ENCODE results near the gene KRT3. TPM values are rescaled to one million over a fixed set of nuclear protein-coding genes. Genes with fewer than 3 reads are reported as not detected.

KRT3 gene
- total RNA-seq, 1 experiment from 2014 or later, result not detected

DNA sequence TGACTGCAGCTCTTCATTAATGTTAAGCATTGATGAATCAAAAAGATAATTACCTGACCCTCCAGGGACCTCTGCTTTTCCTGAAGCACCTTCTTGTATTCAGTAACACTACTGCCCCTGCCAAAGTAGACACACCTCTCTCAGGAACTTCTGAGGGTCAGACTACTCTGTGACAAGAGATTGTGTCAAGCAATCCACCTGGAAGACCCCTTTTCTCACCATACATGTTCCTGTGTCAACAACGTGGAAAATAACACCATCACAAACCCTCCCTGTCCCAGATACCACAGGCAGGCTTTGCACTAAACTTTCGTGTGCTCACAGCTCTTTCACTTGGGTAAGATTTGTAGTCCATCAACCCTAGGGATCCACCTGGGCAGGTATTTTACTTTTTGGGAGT lies 31.9 kb downstream of the KRT3 start:
- ATAC-seq, result no peak
- H3K4me2 ChIP-seq (ENCODE audit: low read length), result no peak overlapping the region
- H3K79me2 ChIP-seq (ENCODE audit: insufficient read depth, low read length), result no peaks in the 10 kb centered on the region
- ChIA-PET RAD21 (ENCODE audit: low non-redundant PET in 1 of 2, low total read pairs in 2 of 2, uncharacterized antibody in 2 of 2, unreplicated experiment in 2 of 2) (no interaction called here), POLR2A (no interaction called here), CTCF (no interaction called here)
- H3K4me3 ChIP-seq (replicated peaks in 1 of 2; ENCODE audit: low read depth in 1 of 2, low read length in 2 of 2), result no peak overlapping the region
- H3K27me3 ChIP-seq (ENCODE audit: insufficient read depth, low read length), result peaks cover 4% of the 10 kb centered on the region; the same call in 1 of the 2 replicates
- H3K9me2 ChIP-seq (ENCODE audit: insufficient read depth), result no peaks in the 10 kb centered on the region
- H3K4me1 ChIP-seq (ENCODE audit: control insufficient read depth in 1 of 2, insufficient read depth in 2 of 2, low read length in 2 of 2), result no peaks in the 10 kb centered on the region; a peak in 1 of 4 replicates
- intact Hi-C loops (cut with micrococcal nuclease), result no loop called here
- no peaks in the 10 kb centered on the region for H3K9me3 ChIP-seq (ENCODE audit: control insufficient read depth in 1 of 2, insufficient read depth in 1 of 2, low read depth in 1 of 2, low read length in 2 of 2)
- H2AFZ ChIP-seq (ENCODE audit: low read depth, low read length, poor library complexity, severe bottlenecking), result no peak overlapping the region
- no peak for TF ChIP-seq TCF7L2 (IDR thresholded peaks at IDR 0.05; ENCODE audit: borderline replicate concordance, extremely low read depth, insufficient read depth, insufficient read length)
- no peak for TF ChIP-seq EZH2phosphoT487 (IDR thresholded peaks at IDR 0.05; ENCODE audit: borderline replicate concordance)
- TF ChIP-seq, protein P1, sequence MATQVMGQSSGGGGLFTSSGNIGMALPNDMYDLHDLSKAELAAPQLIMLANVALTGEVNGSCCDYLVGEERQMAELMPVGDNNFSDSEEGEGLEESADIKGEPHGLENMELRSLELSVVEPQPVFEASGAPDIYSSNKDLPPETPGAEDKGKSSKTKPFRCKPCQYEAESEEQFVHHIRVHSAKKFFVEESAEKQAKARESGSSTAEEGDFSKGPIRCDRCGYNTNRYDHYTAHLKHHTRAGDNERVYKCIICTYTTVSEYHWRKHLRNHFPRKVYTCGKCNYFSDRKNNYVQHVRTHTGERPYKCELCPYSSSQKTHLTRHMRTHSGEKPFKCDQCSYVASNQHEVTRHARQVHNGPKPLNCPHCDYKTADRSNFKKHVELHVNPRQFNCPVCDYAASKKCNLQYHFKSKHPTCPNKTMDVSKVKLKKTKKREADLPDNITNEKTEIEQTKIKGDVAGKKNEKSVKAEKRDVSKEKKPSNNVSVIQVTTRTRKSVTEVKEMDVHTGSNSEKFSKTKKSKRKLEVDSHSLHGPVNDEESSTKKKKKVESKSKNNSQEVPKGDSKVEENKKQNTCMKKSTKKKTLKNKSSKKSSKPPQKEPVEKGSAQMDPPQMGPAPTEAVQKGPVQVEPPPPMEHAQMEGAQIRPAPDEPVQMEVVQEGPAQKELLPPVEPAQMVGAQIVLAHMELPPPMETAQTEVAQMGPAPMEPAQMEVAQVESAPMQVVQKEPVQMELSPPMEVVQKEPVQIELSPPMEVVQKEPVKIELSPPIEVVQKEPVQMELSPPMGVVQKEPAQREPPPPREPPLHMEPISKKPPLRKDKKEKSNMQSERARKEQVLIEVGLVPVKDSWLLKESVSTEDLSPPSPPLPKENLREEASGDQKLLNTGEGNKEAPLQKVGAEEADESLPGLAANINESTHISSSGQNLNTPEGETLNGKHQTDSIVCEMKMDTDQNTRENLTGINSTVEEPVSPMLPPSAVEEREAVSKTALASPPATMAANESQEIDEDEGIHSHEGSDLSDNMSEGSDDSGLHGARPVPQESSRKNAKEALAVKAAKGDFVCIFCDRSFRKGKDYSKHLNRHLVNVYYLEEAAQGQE (IDR thresholded peaks at IDR 0.05; ENCODE audit: low read depth), result no peak
- TF ChIP-seq POLR2AphosphoS5 (IDR thresholded peaks at IDR 0.05; ENCODE audit: low read depth, low read length), result no peak
- TF ChIP-seq SRF (IDR thresholded peaks at IDR 0.05; ENCODE audit: low read depth), result no peak
- no peak for TF ChIP-seq ZFX (IDR thresholded peaks at IDR 0.05)
- no peak for TF ChIP-seq CEBPB (IDR thresholded peaks at IDR 0.05; ENCODE audit: low read depth)
- no peak overlapping the region for H3K9ac ChIP-seq (ENCODE audit: low read length)
- no peaks in the 10 kb centered on the region for H3K36me3 ChIP-seq (ENCODE audit: control insufficient read depth in 1 of 2, insufficient read depth in 2 of 2, low read length in 2 of 2)
- no peak overlapping the region for H3K27ac ChIP-seq (ENCODE audit: low read depth, low read length)
- DNase-seq (ENCODE audit: low read depth, low spot score), result no peak
- BruUV-seq (replicated peaks), result no TSS peak
- no peaks in the 10 kb centered on the region for H4K20me1 ChIP-seq (ENCODE audit: insufficient read depth)

All from HCT116 (cell line).